ENCODE results near the gene TBC1D10B.

TBC1D10B gene

DNA sequence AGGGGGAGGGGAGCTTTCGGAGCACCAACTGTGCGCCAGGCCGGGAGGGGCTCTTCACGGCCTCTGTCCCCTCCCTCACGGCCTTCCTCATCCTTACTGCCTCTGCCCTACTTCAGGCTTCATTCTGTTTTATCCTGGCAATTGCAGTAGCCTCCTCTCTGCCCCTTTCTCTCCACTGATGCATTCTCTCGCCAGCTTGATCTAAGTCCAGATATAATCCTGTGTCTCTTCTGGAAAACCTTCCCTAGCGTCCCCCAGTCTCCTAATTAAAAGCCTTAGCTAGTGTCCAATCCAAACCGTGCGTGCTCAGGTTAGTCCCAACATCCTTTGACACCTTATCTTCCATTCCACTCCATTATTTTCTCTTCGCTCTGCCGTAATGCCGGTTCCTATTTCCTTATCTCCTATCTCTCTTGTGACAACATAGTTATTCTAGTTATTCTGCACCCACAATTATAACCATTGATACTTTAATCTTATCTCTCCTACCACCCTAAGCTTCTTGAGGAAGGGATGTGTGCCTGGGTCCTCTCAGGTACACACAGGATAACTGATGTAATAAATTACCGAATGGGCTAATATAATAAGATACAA is 25.8 kb upstream of the TBC1D10B start:
- H3K4me1 ChIP-seq (ENCODE audit: control insufficient read depth, insufficient read depth, low read length): peaks cover 16% of the 10 kb centered on the region
- peak overlapping the region; percentile 71 for H3K4me3 ChIP-seq (ENCODE audit: low read depth, low read length)
- peaks cover 0 to 27% of the 10 kb centered on the region in 2 experiments; a peak in 2 of 3 replicates for H3K36me3 ChIP-seq (ENCODE audit: control insufficient read depth in 2 of 2, insufficient read depth in 1 of 2, low read length in 2 of 2)
- ChIA-PET POLR2A (interaction anchor here (1.0 to 3.2 kb wide), 12 partner anchors 10 to 331 kb away, joined by 3 to 44 read pairs (median 12); partner anchors contain the start of genes ALDOA, CD2BP2, SEPTIN1 and TBC1D10B), CTCF (interaction anchor here (0.6 to 3.3 kb wide), 10 partner anchors 11 to 298 kb away, joined by 3 to 27 read pairs (median 5); partner anchors contain the start of genes DCTPP1, TBC1D10B and ZNF771)
- H3K27ac ChIP-seq (ENCODE audit: extremely low read depth, low read depth, low read length): peak overlapping the region; percentile 84
- H3K9me3 ChIP-seq (ENCODE audit: control insufficient read depth, insufficient read depth, low read depth, low read length): no peaks in the 10 kb centered on the region
- TF ChIP-seq, protein P1, sequence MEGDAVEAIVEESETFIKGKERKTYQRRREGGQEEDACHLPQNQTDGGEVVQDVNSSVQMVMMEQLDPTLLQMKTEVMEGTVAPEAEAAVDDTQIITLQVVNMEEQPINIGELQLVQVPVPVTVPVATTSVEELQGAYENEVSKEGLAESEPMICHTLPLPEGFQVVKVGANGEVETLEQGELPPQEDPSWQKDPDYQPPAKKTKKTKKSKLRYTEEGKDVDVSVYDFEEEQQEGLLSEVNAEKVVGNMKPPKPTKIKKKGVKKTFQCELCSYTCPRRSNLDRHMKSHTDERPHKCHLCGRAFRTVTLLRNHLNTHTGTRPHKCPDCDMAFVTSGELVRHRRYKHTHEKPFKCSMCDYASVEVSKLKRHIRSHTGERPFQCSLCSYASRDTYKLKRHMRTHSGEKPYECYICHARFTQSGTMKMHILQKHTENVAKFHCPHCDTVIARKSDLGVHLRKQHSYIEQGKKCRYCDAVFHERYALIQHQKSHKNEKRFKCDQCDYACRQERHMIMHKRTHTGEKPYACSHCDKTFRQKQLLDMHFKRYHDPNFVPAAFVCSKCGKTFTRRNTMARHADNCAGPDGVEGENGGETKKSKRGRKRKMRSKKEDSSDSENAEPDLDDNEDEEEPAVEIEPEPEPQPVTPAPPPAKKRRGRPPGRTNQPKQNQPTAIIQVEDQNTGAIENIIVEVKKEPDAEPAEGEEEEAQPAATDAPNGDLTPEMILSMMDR (tag by site-specific recombination; IDR thresholded peaks at IDR 0.05): no peak; the same call in 1 of the 2 replicates
- peak; percentile 80 for TF ChIP-seq ZNF366 (tag by site-specific recombination; conservative IDR thresholded peaks at IDR 0.05)
- peak; percentile 4; the same call in 1 of the 2 replicates for TF ChIP-seq ZNF341 (tag by site-specific recombination; IDR thresholded peaks at IDR 0.05; ENCODE audit: low read depth)
- TF ChIP-seq ZNF174 (tag by site-specific recombination; IDR thresholded peaks at IDR 0.05): no peak
- TF ChIP-seq, protein P2, sequence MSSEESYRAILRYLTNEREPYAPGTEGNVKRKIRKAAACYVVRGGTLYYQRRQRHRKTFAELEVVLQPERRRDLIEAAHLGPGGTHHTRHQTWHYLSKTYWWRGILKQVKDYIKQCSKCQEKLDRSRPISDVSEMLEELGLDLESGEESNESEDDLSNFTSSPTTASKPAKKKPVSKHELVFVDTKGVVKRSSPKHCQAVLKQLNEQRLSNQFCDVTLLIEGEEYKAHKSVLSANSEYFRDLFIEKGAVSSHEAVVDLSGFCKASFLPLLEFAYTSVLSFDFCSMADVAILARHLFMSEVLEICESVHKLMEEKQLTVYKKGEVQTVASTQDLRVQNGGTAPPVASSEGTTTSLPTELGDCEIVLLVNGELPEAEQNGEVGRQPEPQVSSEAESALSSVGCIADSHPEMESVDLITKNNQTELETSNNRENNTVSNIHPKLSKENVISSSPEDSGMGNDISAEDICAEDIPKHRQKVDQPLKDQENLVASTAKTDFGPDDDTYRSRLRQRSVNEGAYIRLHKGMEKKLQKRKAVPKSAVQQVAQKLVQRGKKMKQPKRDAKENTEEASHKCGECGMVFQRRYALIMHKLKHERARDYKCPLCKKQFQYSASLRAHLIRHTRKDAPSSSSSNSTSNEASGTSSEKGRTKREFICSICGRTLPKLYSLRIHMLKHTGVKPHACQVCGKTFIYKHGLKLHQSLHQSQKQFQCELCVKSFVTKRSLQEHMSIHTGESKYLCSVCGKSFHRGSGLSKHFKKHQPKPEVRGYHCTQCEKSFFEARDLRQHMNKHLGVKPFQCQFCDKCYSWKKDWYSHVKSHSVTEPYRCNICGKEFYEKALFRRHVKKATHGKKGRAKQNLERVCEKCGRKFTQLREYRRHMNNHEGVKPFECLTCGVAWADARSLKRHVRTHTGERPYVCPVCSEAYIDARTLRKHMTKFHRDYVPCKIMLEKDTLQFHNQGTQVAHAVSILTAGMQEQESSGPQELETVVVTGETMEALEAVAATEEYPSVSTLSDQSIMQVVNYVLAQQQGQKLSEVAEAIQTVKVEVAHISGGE (tag by site-specific recombination; conservative IDR thresholded peaks at IDR 0.05; ENCODE audit: low read depth): peak; percentile 64; the same call in 1 of the 2 replicates
- TF ChIP-seq ZNF404 (tag by site-specific recombination; IDR thresholded peaks at IDR 0.05): no peak
- TF ChIP-seq, protein P3, sequence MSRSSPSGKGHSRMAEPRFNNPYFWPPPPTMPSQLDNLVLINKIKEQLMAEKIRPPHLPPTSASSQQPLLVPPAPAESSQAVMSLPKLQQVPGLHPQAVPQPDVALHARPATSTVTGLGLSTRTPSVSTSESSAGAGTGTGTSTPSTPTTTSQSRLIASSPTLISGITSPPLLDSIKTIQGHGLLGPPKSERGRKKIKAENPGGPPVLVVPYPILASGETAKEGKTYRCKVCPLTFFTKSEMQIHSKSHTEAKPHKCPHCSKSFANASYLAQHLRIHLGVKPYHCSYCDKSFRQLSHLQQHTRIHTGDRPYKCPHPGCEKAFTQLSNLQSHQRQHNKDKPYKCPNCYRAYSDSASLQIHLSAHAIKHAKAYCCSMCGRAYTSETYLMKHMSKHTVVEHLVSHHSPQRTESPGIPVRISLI (tag by site-specific recombination; IDR thresholded peaks at IDR 0.05): no peak
- no peak for TF ChIP-seq OSR2 (tag by site-specific recombination; IDR thresholded peaks at IDR 0.05)
- TF ChIP-seq ZNF473 (tag by site-specific recombination; IDR thresholded peaks at IDR 0.05): no peak
- no peak for TF ChIP-seq ZBTB10 (tag by site-specific recombination; IDR thresholded peaks at IDR 0.05)
- TF ChIP-seq ZNF645 (tag by site-specific recombination; IDR thresholded peaks at IDR 0.05): no peak
- peak; percentile 47; the same call in 1 of the 2 replicates for TF ChIP-seq ZNF10 (tag by site-specific recombination; IDR thresholded peaks at IDR 0.05)
- no peak for TF ChIP-seq MZF1 (tag by site-specific recombination; IDR thresholded peaks at IDR 0.05; ENCODE audit: borderline replicate concordance)
- no peak for TF ChIP-seq ZNF140 (tag by site-specific recombination; IDR thresholded peaks at IDR 0.05)
- no peak for TF ChIP-seq ZNF121 (tag by site-specific recombination; IDR thresholded peaks at IDR 0.05)
- no peak for TF ChIP-seq GFI1B (tag by site-specific recombination; IDR thresholded peaks at IDR 0.05)
- no peak for TF ChIP-seq ZNF280D (tag by site-specific recombination; IDR thresholded peaks at IDR 0.05)
- TF ChIP-seq SETDB1 (IDR thresholded peaks at IDR 0.05; ENCODE audit: insufficient read length, low read length): no peak
- TF ChIP-seq, protein P4, sequence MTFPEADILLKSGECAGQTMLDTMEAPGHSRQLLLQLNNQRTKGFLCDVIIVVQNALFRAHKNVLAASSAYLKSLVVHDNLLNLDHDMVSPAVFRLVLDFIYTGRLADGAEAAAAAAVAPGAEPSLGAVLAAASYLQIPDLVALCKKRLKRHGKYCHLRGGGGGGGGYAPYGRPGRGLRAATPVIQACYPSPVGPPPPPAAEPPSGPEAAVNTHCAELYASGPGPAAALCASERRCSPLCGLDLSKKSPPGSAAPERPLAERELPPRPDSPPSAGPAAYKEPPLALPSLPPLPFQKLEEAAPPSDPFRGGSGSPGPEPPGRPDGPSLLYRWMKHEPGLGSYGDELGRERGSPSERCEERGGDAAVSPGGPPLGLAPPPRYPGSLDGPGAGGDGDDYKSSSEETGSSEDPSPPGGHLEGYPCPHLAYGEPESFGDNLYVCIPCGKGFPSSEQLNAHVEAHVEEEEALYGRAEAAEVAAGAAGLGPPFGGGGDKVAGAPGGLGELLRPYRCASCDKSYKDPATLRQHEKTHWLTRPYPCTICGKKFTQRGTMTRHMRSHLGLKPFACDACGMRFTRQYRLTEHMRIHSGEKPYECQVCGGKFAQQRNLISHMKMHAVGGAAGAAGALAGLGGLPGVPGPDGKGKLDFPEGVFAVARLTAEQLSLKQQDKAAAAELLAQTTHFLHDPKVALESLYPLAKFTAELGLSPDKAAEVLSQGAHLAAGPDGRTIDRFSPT (tag by site-specific recombination; IDR thresholded peaks at IDR 0.05): no peak
